ACHN (cell line): ENCODE results near the gene TRPC3.
"Not testable (repeated sequence)": the region's sequence is repeated elsewhere in the genome, so short reads cannot be mapped to it uniquely, and the experiment has no call there.

Experiments
- DNase-seq: peaks from one replicate; pipeline ENCODE4 v3.0.0-alpha.2; 2015
- in situ Hi-C: cut with HindIII; loops from 2 replicates; pipeline ENCODE4 v1.10.0; 2017; ENCODE audit warnings: low sequenced_read_pairs, low pct_ligation_motif_present, low pct_unique_long_range_greater_than_20kb

Gene TRPC3

GRCh38 chr4:121950680-121951520, 960 bp downstream of the TRPC3 start:
- no peak for DNase-seq
- in situ Hi-C loops: no loop called here

- in situ Hi-C loops: no loop called here
- peak; percentile 59 for DNase-seq
Observed at GRCh38 chr4:121950212-121950679, 1.6 kb downstream of the TRPC3 start.

GRCh38 chr4:121946644-121947043, 5.2 kb downstream of the TRPC3 start:
- no peak for DNase-seq
- in situ Hi-C loops: no loop called here

- in situ Hi-C loops: no loop called here
- no peak for DNase-seq
Observed at GRCh38 chr4:121943941-121944340, 7.9 kb downstream of the TRPC3 start.

GRCh38 chr4:121939690-121940089, 12.2 kb downstream of the TRPC3 start:
- in situ Hi-C loops: no loop called here
- no peak for DNase-seq

GRCh38 chr4:121938282-121939092, 13.4 kb downstream of the TRPC3 start:
- DNase-seq: no peak
- in situ Hi-C loops: no loop called here

- no peak for DNase-seq
- in situ Hi-C loops: no loop called here
Observed at GRCh38 chr4:121936101-121936500, 15.8 kb downstream of the TRPC3 start.

- in situ Hi-C loops: no loop called here
- DNase-seq: no peak
Observed at GRCh38 chr4:121934635-121935034, 17.2 kb downstream of the TRPC3 start.

- in situ Hi-C loops: no loop called here
- DNase-seq: no peak
Observed at GRCh38 chr4:121932212-121932974, 19.5 kb downstream of the TRPC3 start.

- in situ Hi-C loops: no loop called here
Observed at GRCh38 chr4:121930304-121930703, 21.6 kb downstream of the TRPC3 start.

GRCh38 chr4:121927948-121928347, 23.9 kb downstream of the TRPC3 start:
- in situ Hi-C loops: no loop called here
- DNase-seq: no peak

More at GRCh38 chr4:121930304-121930703, 21.6 kb downstream of the TRPC3 start:
- no peak for DNase-seq

- DNase-seq, in situ Hi-C loops: not testable (repeated sequence)
Observed at GRCh38 chr4:121926490-121926889, 25.4 kb downstream of the TRPC3 start.

GRCh38 chr4:121923306-121923705, 28.6 kb downstream of the TRPC3 start:
- in situ Hi-C loops: no loop called here
- no peak for DNase-seq

- in situ Hi-C loops: no loop called here
Observed at GRCh38 chr4:121913667-121914066, 38.2 kb downstream of the TRPC3 start.

GRCh38 chr4:121908346-121908745, 43.5 kb downstream of the TRPC3 start:
- in situ Hi-C loops: no loop called here
- DNase-seq: no peak

More at GRCh38 chr4:121913667-121914066, 38.2 kb downstream of the TRPC3 start:
- DNase-seq: no peak

- in situ Hi-C loops: no loop called here
- DNase-seq: peak; percentile 61
Observed at GRCh38 chr4:121900132-121900983, 51.5 kb downstream of the TRPC3 start.

- in situ Hi-C loops: no loop called here
- DNase-seq: no peak
Observed at GRCh38 chr4:121898150-121898549, 53.7 kb downstream of the TRPC3 start.

GRCh38 chr4:121888134-121888533, 63.7 kb downstream of the TRPC3 start:
- in situ Hi-C loops: no loop called here
- DNase-seq: no peak
